Endometrium (tissue), 2 donors: ENCODE results near the gene GREB1L.

Experiments
- FAIRE-seq: peaks from 2 replicates; lab custom pipeline; 2012; peaks lifted over from hg19 to GRCh38; lab: Jason Lieb, UNC
- donor health status: control.
- donor health status: control.

Gene GREB1L

GRCh38 chr18:21489119-21489750, 247.2 kb downstream of the GREB1L start:
- no peak for FAIRE-seq

GRCh38 chr18:21489919-21490495, 248.0 kb downstream of the GREB1L start:
- FAIRE-seq, result no peak

GRCh38 chr18:21490748-21491147, 248.7 kb downstream of the GREB1L start:
- no peak for FAIRE-seq

- FAIRE-seq, result no peak
These were observed 254.3 kb downstream of the GREB1L start for GRCh38 chr18:21496277-21496835.

- FAIRE-seq, result no peak
These were observed 258.0 kb downstream of the GREB1L start for GRCh38 chr18:21499997-21500396.

- no peak for FAIRE-seq
These were observed 260.6 kb downstream of the GREB1L start for GRCh38 chr18:21502661-21503060.

GRCh38 chr18:21507913-21508701, 266.1 kb downstream of the GREB1L start:
- no peak for FAIRE-seq

GRCh38 chr18:21509062-21509461, 267.0 kb downstream of the GREB1L start:
- FAIRE-seq, result no peak

- FAIRE-seq, result no peak
These were observed 271.3 kb downstream of the GREB1L start for GRCh38 chr18:21513292-21513691.

GRCh38 chr18:21513741-21514140, 271.7 kb downstream of the GREB1L start:
- FAIRE-seq, result no peak

- FAIRE-seq, result no peak
These were observed 280.5 kb downstream of the GREB1L start for GRCh38 chr18:21522530-21522929.

GRCh38 chr18:21525916-21526315, 283.9 kb downstream of the GREB1L start:
- FAIRE-seq, result no peak

GRCh38 chr18:21526463-21526862, 284.4 kb downstream of the GREB1L start:
- no peak for FAIRE-seq

GRCh38 chr18:21534327-21534726, 292.3 kb downstream of the GREB1L start:
- FAIRE-seq, result no peak

GRCh38 chr18:21538230-21538629, 296.2 kb downstream of the GREB1L start:
- no peak for FAIRE-seq

GRCh38 chr18:21546423-21546822, 304.4 kb downstream of the GREB1L start:
- FAIRE-seq, result no peak

- no peak for FAIRE-seq
These were observed 306.6 kb downstream of the GREB1L start for GRCh38 chr18:21548647-21549046.

- no peak for FAIRE-seq
These were observed 308.5 kb downstream of the GREB1L start for GRCh38 chr18:21550510-21550970.

- FAIRE-seq, result no peak
These were observed 315.7 kb downstream of the GREB1L start for GRCh38 chr18:21557607-21558253.

- no peak for FAIRE-seq
These were observed 317.2 kb downstream of the GREB1L start for GRCh38 chr18:21559195-21559594.

GRCh38 chr18:21571772-21572171, 329.7 kb downstream of the GREB1L start:
- no peak for FAIRE-seq
